ENCODE data around the gene PADI4. TPM values are rescaled to one million over a fixed set of nuclear protein-coding genes. Genes with fewer than 3 reads are reported as not detected.

Gene PADI4
- total and polyA plus RNA-seq, 2 experiments from 2014 or later: 0.45 to 0.52 TPM

DNA sequence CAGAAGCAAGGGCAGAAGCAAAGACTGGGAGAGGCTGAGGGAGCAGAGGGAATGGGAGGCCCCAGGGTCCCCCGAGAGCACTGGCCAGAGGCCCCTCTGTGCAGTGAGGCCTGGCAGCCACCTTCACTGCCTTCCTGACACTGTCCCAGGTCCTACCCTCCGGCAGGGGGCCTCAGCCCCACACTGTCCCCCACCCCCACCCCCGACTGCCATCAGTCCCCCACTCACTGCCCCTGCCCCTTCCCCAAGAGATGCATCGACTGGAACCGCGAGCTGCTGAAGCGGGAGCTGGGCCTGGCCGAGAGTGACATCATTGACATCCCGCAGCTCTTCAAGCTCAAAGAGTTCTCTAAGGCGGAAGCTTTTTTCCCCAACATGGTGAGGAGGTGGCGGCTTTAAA is 51.0 kb downstream of the PADI4 start:
- Mint-ChIP-seq H3K36me3 (ENCODE audit: low read depth) (no peaks in the 10 kb centered on the region), H3K27me3 (ENCODE audit: insufficient read depth, low read depth, poor library complexity) (peaks cover 7% of the 10 kb centered on the region), H3K4me1 (peaks cover 7% of the 10 kb centered on the region; the same call in 2 of the 3 replicates), H3K4me3 (no peak overlapping the region), H3K27ac (no peak overlapping the region), H3K9me3 (no peaks in the 10 kb centered on the region; the same call in 2 of the 3 replicates)
- no peak overlapping the region for H3K4me3 ChIP-seq
- H3K36me3 ChIP-seq (ENCODE audit: insufficient read depth): no peaks in the 10 kb centered on the region
- DNase-seq (ENCODE audit: low spot score): peak; percentile 60
- no peak overlapping the region for H3K27ac ChIP-seq (ENCODE audit: low read depth)
- TF ChIP-seq, protein P1, sequence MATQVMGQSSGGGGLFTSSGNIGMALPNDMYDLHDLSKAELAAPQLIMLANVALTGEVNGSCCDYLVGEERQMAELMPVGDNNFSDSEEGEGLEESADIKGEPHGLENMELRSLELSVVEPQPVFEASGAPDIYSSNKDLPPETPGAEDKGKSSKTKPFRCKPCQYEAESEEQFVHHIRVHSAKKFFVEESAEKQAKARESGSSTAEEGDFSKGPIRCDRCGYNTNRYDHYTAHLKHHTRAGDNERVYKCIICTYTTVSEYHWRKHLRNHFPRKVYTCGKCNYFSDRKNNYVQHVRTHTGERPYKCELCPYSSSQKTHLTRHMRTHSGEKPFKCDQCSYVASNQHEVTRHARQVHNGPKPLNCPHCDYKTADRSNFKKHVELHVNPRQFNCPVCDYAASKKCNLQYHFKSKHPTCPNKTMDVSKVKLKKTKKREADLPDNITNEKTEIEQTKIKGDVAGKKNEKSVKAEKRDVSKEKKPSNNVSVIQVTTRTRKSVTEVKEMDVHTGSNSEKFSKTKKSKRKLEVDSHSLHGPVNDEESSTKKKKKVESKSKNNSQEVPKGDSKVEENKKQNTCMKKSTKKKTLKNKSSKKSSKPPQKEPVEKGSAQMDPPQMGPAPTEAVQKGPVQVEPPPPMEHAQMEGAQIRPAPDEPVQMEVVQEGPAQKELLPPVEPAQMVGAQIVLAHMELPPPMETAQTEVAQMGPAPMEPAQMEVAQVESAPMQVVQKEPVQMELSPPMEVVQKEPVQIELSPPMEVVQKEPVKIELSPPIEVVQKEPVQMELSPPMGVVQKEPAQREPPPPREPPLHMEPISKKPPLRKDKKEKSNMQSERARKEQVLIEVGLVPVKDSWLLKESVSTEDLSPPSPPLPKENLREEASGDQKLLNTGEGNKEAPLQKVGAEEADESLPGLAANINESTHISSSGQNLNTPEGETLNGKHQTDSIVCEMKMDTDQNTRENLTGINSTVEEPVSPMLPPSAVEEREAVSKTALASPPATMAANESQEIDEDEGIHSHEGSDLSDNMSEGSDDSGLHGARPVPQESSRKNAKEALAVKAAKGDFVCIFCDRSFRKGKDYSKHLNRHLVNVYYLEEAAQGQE (IDR thresholded peaks at IDR 0.05; ENCODE audit: unreplicated experiment): no peak
- TF ChIP-seq, protein P2, sequence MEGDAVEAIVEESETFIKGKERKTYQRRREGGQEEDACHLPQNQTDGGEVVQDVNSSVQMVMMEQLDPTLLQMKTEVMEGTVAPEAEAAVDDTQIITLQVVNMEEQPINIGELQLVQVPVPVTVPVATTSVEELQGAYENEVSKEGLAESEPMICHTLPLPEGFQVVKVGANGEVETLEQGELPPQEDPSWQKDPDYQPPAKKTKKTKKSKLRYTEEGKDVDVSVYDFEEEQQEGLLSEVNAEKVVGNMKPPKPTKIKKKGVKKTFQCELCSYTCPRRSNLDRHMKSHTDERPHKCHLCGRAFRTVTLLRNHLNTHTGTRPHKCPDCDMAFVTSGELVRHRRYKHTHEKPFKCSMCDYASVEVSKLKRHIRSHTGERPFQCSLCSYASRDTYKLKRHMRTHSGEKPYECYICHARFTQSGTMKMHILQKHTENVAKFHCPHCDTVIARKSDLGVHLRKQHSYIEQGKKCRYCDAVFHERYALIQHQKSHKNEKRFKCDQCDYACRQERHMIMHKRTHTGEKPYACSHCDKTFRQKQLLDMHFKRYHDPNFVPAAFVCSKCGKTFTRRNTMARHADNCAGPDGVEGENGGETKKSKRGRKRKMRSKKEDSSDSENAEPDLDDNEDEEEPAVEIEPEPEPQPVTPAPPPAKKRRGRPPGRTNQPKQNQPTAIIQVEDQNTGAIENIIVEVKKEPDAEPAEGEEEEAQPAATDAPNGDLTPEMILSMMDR (conservative IDR thresholded peaks at IDR 0.05; ENCODE audit: low read depth in 2 of 2): 0 out of 4 replicates have a peak, but pooled peaks of 1 of the 2 experiments have one; percentile 14
- TF ChIP-seq CREB1 (CRISPR knock-in tag; IDR thresholded peaks at IDR 0.05; ENCODE audit: low read depth) (0 out of 2 replicates have a peak, but pooled peaks have one; percentile 11), STAT1 (IDR thresholded peaks at IDR 0.05; ENCODE audit: unreplicated experiment) (no peak)
- no peaks in the 10 kb centered on the region for H3K79me2 ChIP-seq (replicated peaks; ENCODE audit: insufficient read depth)
- no peaks in the 10 kb centered on the region; the same call in 1 of the 2 replicates for H4K20me1 ChIP-seq (replicated peaks; ENCODE audit: insufficient read depth)
- H3K9me2 ChIP-seq (ENCODE audit: insufficient read depth): no peaks in the 10 kb centered on the region
- no peaks in the 10 kb centered on the region for H3K27me3 ChIP-seq (ENCODE audit: insufficient read depth)
- H3K4me1 ChIP-seq (ENCODE audit: insufficient read depth): no peaks in the 10 kb centered on the region
- peak; percentile 73 for ATAC-seq
- no peak overlapping the region for H3K4me2 ChIP-seq
- H3F3A ChIP-seq (replicated peaks; ENCODE audit: low read depth): no peaks in the 10 kb centered on the region
- peak overlapping the region; percentile 86; the same call in 1 of the 2 replicates for H2AFZ ChIP-seq

DNA sequence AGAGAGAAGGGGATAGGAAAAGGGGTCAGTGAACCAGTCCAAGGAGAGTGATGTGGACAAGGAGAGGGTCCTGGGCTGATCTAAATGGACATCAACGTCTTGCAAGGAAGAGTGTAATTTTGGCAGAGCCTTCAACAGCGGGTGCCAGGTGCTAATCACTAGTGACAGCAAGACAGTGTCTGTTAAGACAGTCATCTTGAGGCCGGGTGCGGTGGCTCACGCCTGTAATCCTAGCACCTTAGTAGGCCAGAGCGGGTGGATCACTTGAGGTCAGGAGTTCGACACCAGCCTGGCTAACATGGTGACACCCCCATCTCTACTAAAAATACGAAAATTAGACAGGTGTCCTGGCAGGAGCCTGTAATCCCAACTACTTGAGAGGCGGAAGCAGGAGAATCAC is 51.8 kb downstream of the PADI4 start:
- Histone ChIP-seq H3K4me3 (no peak overlapping the region), H4K20me1 (replicated peaks; ENCODE audit: insufficient read depth) (no peaks in the 10 kb centered on the region; the same call in 1 of the 2 replicates), H3F3A (replicated peaks; ENCODE audit: low read depth) (no peaks in the 10 kb centered on the region), H3K36me3 (ENCODE audit: insufficient read depth) (no peaks in the 10 kb centered on the region), H3K27me3 (ENCODE audit: insufficient read depth) (no peaks in the 10 kb centered on the region), H3K4me2 (no peak overlapping the region), H3K27ac (ENCODE audit: low read depth) (no peak overlapping the region), H3K79me2 (replicated peaks; ENCODE audit: insufficient read depth) (no peaks in the 10 kb centered on the region), H3K9me2 (ENCODE audit: insufficient read depth) (no peaks in the 10 kb centered on the region), H2AFZ (peak overlapping the region; percentile 86; the same call in 1 of the 2 replicates), H3K4me1 (ENCODE audit: insufficient read depth) (no peaks in the 10 kb centered on the region)
- H3K4me1 Mint-ChIP-seq: peaks cover 7% of the 10 kb centered on the region; the same call in 2 of the 3 replicates
- no peak for DNase-seq (ENCODE audit: low spot score)
- peaks cover 7% of the 10 kb centered on the region for H3K27me3 Mint-ChIP-seq (ENCODE audit: insufficient read depth, low read depth, poor library complexity)
- ATAC-seq: no peak
- H3K4me3 Mint-ChIP-seq: no peak overlapping the region
- H3K27ac Mint-ChIP-seq: no peak overlapping the region
- no peaks in the 10 kb centered on the region for H3K36me3 Mint-ChIP-seq (ENCODE audit: low read depth)
- H3K9me3 Mint-ChIP-seq: no peaks in the 10 kb centered on the region; the same call in 2 of the 3 replicates
- TF ChIP-seq NANOG (IDR thresholded peaks at IDR 0.05; ENCODE audit: borderline replicate concordance) (no peak), JUNB (IDR thresholded peaks at IDR 0.05; ENCODE audit: unreplicated experiment) (no peak), ZNF462 (CRISPR knock-in tag; IDR thresholded peaks at IDR 0.05) (no peak), POLR2AphosphoS5 (IDR thresholded peaks at IDR 0.05; ENCODE audit: low read depth) (no peak)
- TF ChIP-seq, protein P3, sequence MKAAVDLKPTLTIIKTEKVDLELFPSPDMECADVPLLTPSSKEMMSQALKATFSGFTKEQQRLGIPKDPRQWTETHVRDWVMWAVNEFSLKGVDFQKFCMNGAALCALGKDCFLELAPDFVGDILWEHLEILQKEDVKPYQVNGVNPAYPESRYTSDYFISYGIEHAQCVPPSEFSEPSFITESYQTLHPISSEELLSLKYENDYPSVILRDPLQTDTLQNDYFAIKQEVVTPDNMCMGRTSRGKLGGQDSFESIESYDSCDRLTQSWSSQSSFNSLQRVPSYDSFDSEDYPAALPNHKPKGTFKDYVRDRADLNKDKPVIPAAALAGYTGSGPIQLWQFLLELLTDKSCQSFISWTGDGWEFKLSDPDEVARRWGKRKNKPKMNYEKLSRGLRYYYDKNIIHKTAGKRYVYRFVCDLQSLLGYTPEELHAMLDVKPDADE (IDR thresholded peaks at IDR 0.05): no peak

Data from GM23338 (cell line).